GM12878 (cell line): ENCODE data around the gene SPTBN1.

Experiments
- LARP7 ChIP-seq: fragments of 450-650 bp; IDR thresholded peaks from 2 replicates; pipeline ENCODE4 v1.6.1; 2017; ENCODE audit warnings: mild to moderate bottlenecking
- RAD21 ChIP-seq: IDR thresholded peaks from 2 replicates; pipeline ENCODE4 v1.6.1; 2011; ENCODE audit warnings: mild to moderate bottlenecking, low read depth, low read length, moderate library complexity; ENCODE audit not compliant: insufficient read depth
- SIN3A ChIP-seq: IDR thresholded peaks from 2 replicates; pipeline ENCODE4 v1.6.1; 2012; ENCODE audit warnings: low read depth, low read length, improper control_type of control experiment

DNA sequence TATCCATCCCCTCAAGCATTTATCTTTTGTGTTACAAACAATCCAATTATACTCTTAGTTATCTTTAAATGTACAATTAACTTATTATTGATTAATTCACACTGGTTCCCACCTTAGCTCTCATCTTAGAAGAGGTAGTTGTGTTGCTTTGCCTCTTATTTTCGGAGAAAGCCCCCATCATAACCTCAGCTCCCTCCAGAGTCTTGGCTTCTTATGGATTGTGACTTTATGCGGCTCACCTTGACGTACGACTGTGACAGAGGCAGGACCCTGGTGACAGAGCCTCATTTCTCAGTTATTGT is 132.9 kb downstream of the SPTBN1 start:
- TF ChIP-seq RAD21 (no peak), LARP7 (no peak), SIN3A (no peak)
